Hematopoietic multipotent progenitor cell treated with erythropoietin and hydrocortisone succinate and interleukin-3 and kit ligand, for 4 days (in vitro differentiated cells): ENCODE data around the gene CDH13.

Experiments
- DNase-seq: peaks from one replicate; pipeline ENCODE4 v3.0.0-alpha.2; 2015

The CDH13 gene

GRCh38 chr16:83714286-83714685 lies 1087.5 kb downstream of the CDH13 start:
- no peak for DNase-seq

- DNase-seq: no peak
Observed at GRCh38 chr16:83715217-83715920, 1088.6 kb downstream of the CDH13 start.

GRCh38 chr16:83717308-83717707 lies 1090.5 kb downstream of the CDH13 start:
- DNase-seq: no peak

GRCh38 chr16:83717814-83718213 lies 1091.0 kb downstream of the CDH13 start:
- DNase-seq: no peak

- no peak for DNase-seq
Observed at GRCh38 chr16:83720213-83720612, 1093.4 kb downstream of the CDH13 start.

- no peak for DNase-seq
Observed at GRCh38 chr16:83720981-83721380, 1094.2 kb downstream of the CDH13 start.

GRCh38 chr16:83721676-83722075 lies 1094.9 kb downstream of the CDH13 start:
- DNase-seq: no peak

- DNase-seq: no peak
Observed at GRCh38 chr16:83722456-83723183, 1095.9 kb downstream of the CDH13 start.

GRCh38 chr16:83723244-83723643 lies 1096.5 kb downstream of the CDH13 start:
- no peak for DNase-seq

- DNase-seq: no peak
Observed at GRCh38 chr16:83723901-83724300, 1097.1 kb downstream of the CDH13 start.

GRCh38 chr16:83724585-83724984 lies 1097.8 kb downstream of the CDH13 start:
- no peak for DNase-seq

GRCh38 chr16:83725313-83725712 lies 1098.5 kb downstream of the CDH13 start:
- no peak for DNase-seq

GRCh38 chr16:83727018-83727417 lies 1100.2 kb downstream of the CDH13 start:
- peak; percentile 89 for DNase-seq

- DNase-seq: no peak
Observed at GRCh38 chr16:83727751-83728352, 1101.1 kb downstream of the CDH13 start.

- no peak for DNase-seq
Observed at GRCh38 chr16:83728492-83728891, 1101.7 kb downstream of the CDH13 start.

GRCh38 chr16:83730812-83731211 lies 1104.0 kb downstream of the CDH13 start:
- no peak for DNase-seq

- no peak for DNase-seq
Observed at GRCh38 chr16:83732536-83732935, 1105.8 kb downstream of the CDH13 start.

- no peak for DNase-seq
Observed at GRCh38 chr16:83733301-83733700, 1106.5 kb downstream of the CDH13 start.

- no peak for DNase-seq
Observed at GRCh38 chr16:83734136-83734535, 1107.4 kb downstream of the CDH13 start.

- DNase-seq: no peak
Observed at GRCh38 chr16:83737729-83738354, 1111.1 kb downstream of the CDH13 start.

- DNase-seq: no peak
Observed at GRCh38 chr16:83738923-83739503, 1112.2 kb downstream of the CDH13 start.

GRCh38 chr16:83742124-83742899 lies 1115.5 kb downstream of the CDH13 start:
- no peak for DNase-seq
